Parathyroid adenoma (tissue), 2 donors: Measurements from ENCODE around the gene PBXIP1.
"Not testable (repeated sequence)": the region's sequence is repeated elsewhere in the genome, so short reads cannot be mapped to it uniquely, and the experiment has no call there.

Experiments
- H2AFZ ChIP-seq: fragments of 300-600 bp; sonication (generic); one replicate; pipeline ENCODE4 v1.7.0; 2017; ENCODE audit warnings: antibody characterized with exemption, mild to moderate bottlenecking
- H3K27ac ChIP-seq: fragments of 300-600 bp; sonication (generic); one replicate; pipeline ENCODE4 v1.7.0; 2017
- H3K27me3 ChIP-seq: fragments of 300-600 bp; sonication (generic); one replicate; pipeline ENCODE4 v1.7.0; 2017; ENCODE audit warnings: low read length; ENCODE audit not compliant: control insufficient read depth, insufficient read depth
- H3K36me3 ChIP-seq: fragments of 300-600 bp; sonication (generic); one replicate; pipeline ENCODE4 v1.7.0; 2017; ENCODE audit warnings: low read length; ENCODE audit not compliant: control insufficient read depth, insufficient read depth
- H3K4me1 ChIP-seq: fragments of 300-600 bp; sonication (generic); one replicate; pipeline ENCODE4 v1.7.0; 2017; ENCODE audit warnings: control low read depth
- H3K4me2 ChIP-seq: fragments of 300-600 bp; sonication (generic); one replicate; pipeline ENCODE4 v1.7.0; 2017; ENCODE audit warnings: low read length
- H3K4me3 ChIP-seq: fragments of 300-600 bp; sonication (generic); one replicate; pipeline ENCODE4 v1.7.0; 2017; ENCODE audit warnings: low read depth, low read length
- H3K79me2 ChIP-seq: fragments of 300-600 bp; sonication (generic); one replicate; pipeline ENCODE4 v1.7.0; 2017; ENCODE audit warnings: control low read depth
- H3K9ac ChIP-seq: fragments of 300-600 bp; sonication (generic); one replicate; pipeline ENCODE4 v1.7.0; 2017; ENCODE audit warnings: mild to moderate bottlenecking
- H3K9me3 ChIP-seq: fragments of 300-600 bp; sonication (generic); one replicate; pipeline ENCODE4 v1.7.0; 2017; ENCODE audit warnings: low read length; ENCODE audit not compliant: control insufficient read depth
- TF ChIP-seq, protein P1 (sequence below): fragments of 300-600 bp; sonication (generic); IDR thresholded peaks from one replicate; pipeline ENCODE4 v1.7.0; 2017; ENCODE audit warnings: antibody characterized with exemption, mild to moderate bottlenecking
- donor health status: primary hyperparathyroidism.

Gene PBXIP1

DNA sequence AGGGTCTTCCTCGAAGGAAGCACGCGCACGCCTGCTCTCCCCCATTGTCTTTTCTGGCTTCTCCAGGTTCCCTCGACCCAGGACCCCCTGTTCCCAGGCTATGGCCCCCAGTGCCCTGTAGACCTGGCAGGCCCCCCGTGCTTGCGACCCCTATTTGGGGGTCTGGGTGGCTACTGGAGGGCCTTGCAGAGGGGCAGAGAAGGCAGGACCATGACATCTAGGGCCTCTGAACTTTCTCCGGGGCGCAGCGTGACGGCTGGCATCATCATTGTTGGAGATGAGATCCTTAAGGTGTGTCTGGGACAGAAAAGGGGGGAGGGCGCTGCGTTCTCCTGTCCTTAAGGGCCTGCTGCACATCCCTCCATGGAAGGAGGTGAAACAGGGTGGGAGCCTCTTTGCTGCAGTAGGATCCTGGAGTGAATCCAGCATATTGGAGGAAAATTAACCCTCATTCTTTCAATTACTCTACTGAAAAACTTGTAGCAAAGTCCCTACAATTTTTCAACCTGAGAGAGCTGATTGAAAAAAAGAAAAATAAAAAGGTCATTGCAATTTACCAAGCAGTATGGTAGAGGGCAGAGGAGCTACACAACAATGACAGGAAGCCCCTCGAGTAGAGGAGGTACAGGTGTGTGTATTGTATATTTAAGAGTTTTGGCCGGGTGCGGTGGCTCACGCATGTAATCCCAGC lies 28.0 kb upstream of the PBXIP1 start:
- no peaks in the 10 kb centered on the region for H3K27me3 ChIP-seq
- H3K36me3 ChIP-seq, result no peaks in the 10 kb centered on the region
- TF ChIP-seq, protein P1, sequence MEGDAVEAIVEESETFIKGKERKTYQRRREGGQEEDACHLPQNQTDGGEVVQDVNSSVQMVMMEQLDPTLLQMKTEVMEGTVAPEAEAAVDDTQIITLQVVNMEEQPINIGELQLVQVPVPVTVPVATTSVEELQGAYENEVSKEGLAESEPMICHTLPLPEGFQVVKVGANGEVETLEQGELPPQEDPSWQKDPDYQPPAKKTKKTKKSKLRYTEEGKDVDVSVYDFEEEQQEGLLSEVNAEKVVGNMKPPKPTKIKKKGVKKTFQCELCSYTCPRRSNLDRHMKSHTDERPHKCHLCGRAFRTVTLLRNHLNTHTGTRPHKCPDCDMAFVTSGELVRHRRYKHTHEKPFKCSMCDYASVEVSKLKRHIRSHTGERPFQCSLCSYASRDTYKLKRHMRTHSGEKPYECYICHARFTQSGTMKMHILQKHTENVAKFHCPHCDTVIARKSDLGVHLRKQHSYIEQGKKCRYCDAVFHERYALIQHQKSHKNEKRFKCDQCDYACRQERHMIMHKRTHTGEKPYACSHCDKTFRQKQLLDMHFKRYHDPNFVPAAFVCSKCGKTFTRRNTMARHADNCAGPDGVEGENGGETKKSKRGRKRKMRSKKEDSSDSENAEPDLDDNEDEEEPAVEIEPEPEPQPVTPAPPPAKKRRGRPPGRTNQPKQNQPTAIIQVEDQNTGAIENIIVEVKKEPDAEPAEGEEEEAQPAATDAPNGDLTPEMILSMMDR, result no peak
- no peaks in the 10 kb centered on the region for H3K4me1 ChIP-seq
- peak overlapping the region; percentile 95 for H3K4me2 ChIP-seq
- H3K79me2 ChIP-seq, result peaks cover 5% of the 10 kb centered on the region
- peak overlapping the region; percentile 83 for H3K4me3 ChIP-seq
- H3K9ac ChIP-seq, result no peak overlapping the region
- H2AFZ ChIP-seq, result peak overlapping the region; percentile 65
- H3K27ac ChIP-seq, result peak overlapping the region; percentile 18
- H3K9me3 ChIP-seq, result no peaks in the 10 kb centered on the region

DNA sequence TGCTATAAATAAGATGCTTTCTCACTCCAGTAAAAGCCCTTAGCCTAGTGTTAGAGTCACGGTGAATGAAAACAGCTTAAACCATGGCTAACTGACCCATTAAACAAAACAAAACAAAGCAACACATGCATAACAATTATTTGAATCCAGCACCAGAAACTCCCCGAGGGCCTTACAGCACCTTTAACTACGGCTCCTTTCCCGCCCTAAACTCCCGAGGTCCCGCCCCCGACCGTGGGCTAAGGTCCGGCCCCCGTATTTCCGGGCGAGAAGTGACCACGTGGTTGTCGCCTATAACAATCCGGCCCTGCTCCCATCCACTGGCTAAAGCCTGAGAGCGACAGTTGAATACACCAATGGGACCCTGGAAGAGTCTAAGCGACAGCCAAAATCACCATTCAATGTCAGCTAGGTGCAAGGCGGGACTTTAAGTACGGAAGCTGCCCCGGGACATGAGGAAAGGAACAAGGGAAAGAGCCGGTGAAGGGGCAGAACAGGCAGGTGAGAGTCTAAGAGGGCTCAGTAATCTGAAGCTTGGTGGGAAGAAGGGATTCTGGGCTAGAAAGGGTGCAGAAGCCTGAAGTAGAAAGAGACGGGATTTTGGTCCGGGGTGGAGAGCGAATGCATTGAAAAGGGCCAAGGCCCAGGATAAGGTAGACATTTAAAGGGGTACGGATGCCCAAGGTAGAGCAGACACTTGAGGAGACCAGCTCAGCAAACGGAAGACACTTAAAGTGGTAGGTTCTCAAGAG lies 27.2 kb upstream of the PBXIP1 start, which contains the start of gene FLAD1:
TSS of gene FLAD1 (plus strand) at position 448 of the 752 bp plus-strand sequence. CDS start 351 bp downstream, outside the sequence.
- Histone ChIP-seq H3K36me3 (no peaks in the 10 kb centered on the region), H2AFZ (peak within 1 kb of the TSS; percentile 65), H3K4me2 (peak within 1 kb of the TSS; percentile 95), H3K4me3 (peak within 1 kb of the TSS; percentile 83), H3K27ac (peak within 1 kb of the TSS; percentile 18), H3K9me3 (no peaks in the 10 kb centered on the region), H3K4me1 (no peaks in the 10 kb centered on the region), H3K79me2 (peaks cover 5% of the 10 kb centered on the region), H3K9ac (no peak within 1 kb of the TSS), H3K27me3 (no peaks in the 10 kb centered on the region)
- TF ChIP-seq, protein P1, result no peak

DNA sequence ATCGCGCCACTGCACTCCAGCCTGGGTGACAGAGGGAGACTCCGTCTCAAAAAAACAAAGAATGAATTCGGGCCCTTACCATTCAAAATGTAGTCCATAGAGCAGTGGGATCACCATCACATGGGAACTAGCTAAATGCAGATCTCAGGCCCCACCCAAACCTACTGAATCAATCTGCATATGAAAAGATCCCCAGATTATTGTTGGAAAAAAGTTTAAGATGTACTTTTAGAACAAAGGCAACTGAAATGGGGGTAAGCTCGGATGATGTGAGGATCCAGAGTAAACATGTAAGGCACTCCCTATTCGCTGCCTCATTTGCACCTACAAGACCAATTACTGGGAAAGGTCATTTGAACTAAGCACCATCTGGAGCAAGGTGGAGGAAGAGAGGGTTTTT lies 26.4 kb upstream of the PBXIP1 start:
- no peak overlapping the region for H3K27ac ChIP-seq

DNA sequence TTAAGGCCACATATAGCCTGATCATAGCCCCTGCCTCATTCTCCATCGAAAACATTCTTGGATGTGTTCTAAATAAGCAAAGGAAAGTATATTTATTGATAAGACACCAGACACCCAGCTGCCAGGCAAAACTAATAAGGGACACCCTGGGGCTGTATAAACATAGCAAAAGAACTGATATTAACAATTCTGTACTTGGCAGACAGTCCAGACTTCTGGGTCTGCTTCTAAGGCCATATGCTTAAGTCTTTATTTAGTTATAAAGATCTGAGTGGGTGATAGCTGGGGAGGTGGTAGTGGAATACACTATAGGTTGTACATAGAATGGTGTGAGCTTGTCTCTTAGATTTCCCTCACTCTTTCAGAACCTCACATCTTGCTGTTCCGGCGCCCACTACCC lies 22.5 kb upstream of the PBXIP1 start:
- H3K9ac ChIP-seq, result no peak overlapping the region
- H3K4me2 ChIP-seq, result no peak overlapping the region
- peaks cover 3% of the 10 kb centered on the region for H3K79me2 ChIP-seq
- TF ChIP-seq, protein P1, result no peak
- no peak overlapping the region for H2AFZ ChIP-seq
- no peaks in the 10 kb centered on the region for H3K9me3 ChIP-seq
- H3K27me3 ChIP-seq, result no peaks in the 10 kb centered on the region
- H3K4me1 ChIP-seq, result no peaks in the 10 kb centered on the region
- no peak overlapping the region for H3K4me3 ChIP-seq
- H3K36me3 ChIP-seq, result no peaks in the 10 kb centered on the region
- H3K27ac ChIP-seq, result no peak overlapping the region

More for the DNA sequence above, 26.4 kb upstream of the PBXIP1 start:
- peaks cover 7% of the 10 kb centered on the region for H3K79me2 ChIP-seq
- no peak overlapping the region for H3K4me3 ChIP-seq
- no peaks in the 10 kb centered on the region for H3K27me3 ChIP-seq
- H3K9ac ChIP-seq, result no peak overlapping the region
- H3K36me3 ChIP-seq, result no peaks in the 10 kb centered on the region
- H3K4me1 ChIP-seq, result no peaks in the 10 kb centered on the region
- peak overlapping the region; percentile 21 for H2AFZ ChIP-seq
- peak overlapping the region; percentile 63 for H3K4me2 ChIP-seq
- no peaks in the 10 kb centered on the region for H3K9me3 ChIP-seq
- TF ChIP-seq, protein P1, result no peak

DNA sequence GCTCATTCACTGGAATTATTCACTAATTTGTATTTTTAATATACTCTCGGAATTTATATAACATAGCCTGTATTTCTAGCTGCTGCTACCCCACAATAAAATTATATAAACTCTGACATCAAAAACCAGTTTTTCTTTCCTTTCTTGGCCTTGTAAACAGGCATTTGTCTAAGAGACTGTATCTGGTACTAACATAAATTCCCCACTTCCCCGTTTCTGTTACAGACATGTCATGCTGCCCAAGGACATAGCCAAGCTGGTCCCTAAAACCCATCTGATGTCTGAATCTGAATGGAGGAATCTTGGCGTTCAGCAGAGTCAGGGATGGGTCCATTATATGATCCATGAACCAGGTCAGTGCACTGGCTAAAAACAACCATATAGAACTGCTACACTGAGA lies 21.9 kb upstream of the PBXIP1 start:
- not testable (repeated sequence) for H3K27ac ChIP-seq, H3K4me1 ChIP-seq, H2AFZ ChIP-seq, H3K4me2 ChIP-seq, H3K9me3 ChIP-seq, H3K9ac ChIP-seq, H3K27me3 ChIP-seq, H3K36me3 ChIP-seq, H3K79me2 ChIP-seq, H3K4me3 ChIP-seq
